HK-2 (cell line): ENCODE measurements around the gene COPS4.
A peak's percentile ranks its signal among the peaks of the same experiment; 100 is the strongest.
"Not testable (repeated sequence)": the region's sequence is repeated elsewhere in the genome, so short reads cannot be mapped to it uniquely, and the experiment has no call there.

ENCODE experiments used
- DNase-seq: peaks from one replicate; pipeline ENCODE4 v3.0.0-alpha.2; 2018; ENCODE audit not compliant: unreplicated experiment

COPS4 gene

GRCh38 chr4:83034630-83035494 lies at the start of gene COPS4:
COPS4 (plus strand) TSS chr4:83035183; CDS start chr4:83035225, 42 bp downstream.
- DNase-seq = peak; percentile 95

- DNase-seq = not testable (repeated sequence)
Observed at GRCh38 chr4:82987519-82987918, 47.5 kb upstream of the COPS4 start.

DNA sequence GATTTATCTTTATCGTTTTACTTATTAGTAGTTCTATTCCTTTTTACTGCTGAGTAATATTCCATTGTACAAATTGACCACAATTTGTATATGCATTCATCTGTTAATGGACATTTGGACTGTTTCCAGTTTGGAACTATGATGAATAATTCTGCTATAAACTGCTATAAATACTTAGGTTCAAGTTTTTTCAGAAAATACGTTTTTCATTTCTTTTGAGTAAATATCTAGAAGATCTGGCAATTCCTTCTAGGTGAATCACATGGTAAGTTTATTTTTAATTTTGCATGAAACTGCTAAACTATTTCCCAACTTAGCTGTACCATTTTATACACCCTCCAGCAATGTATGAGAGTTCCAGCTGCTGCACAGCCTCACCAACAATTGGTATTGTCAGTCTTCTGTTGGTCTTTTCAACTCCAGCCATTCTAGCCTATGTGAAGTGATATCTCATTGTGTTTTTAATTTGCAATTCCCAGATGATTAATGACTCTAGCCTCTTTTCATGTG lies 46.6 kb upstream of the COPS4 start:
- DNase-seq = no peak

DNA sequence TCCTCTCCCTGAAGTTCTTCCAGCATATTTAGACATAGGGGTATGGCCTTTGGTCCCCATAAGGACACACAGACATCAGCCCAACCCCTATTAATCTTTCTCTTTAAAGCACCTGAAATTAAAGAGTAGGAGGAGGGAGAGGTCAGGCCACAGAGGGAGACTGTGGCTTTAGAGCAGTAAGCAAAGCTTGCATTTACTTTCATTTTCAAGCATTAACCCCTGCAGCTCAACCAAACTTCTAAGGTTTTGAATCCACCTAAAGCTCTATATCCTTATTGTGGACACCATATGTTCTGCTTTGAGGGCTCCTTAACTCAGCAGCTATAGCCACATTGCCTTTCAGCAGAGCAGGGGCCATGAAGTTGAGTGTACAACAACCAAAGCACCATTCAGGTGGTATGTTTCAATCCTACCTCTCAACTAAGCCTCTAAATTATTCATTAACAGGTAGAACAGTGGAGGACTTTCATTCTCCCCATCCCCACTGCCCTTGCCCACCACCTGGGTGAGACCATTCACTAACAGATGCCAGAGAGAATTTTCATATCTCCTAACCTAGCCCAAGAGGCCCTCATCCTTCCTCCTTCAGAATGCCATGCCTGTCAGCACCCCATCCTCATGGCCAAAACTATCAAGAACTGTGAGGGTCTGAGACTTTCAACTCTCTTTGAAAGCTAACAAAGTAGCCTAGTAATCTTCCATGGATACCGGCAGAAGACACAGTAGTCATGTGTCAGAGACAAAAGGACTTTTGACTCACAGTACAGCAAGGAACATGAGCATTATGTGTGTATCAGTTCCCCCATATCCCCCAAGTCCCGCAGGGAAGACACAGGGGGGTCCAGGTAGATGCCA lies 45.2 kb upstream of the COPS4 start:
- no peak for DNase-seq

DNA sequence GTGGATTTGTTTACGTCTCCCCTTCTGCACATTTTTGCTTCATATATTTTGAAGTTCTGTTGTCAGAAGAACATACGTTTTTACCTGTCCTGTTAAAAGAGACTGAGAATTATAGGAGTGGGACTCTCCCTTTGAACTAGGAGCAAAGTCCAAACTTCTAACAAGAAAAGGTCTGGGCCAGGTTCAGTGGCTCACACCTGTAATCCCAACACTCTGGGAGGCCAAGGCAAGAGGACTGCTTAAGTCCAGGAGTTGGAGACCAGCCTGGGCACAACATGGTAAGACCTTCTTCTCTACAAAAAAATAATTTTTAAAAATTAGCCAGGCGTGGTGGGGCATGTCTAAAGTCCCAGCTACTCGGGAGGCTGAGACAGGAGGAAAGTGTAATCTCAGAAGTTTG lies 40.1 kb upstream of the COPS4 start:
- DNase-seq = no peak

DNA sequence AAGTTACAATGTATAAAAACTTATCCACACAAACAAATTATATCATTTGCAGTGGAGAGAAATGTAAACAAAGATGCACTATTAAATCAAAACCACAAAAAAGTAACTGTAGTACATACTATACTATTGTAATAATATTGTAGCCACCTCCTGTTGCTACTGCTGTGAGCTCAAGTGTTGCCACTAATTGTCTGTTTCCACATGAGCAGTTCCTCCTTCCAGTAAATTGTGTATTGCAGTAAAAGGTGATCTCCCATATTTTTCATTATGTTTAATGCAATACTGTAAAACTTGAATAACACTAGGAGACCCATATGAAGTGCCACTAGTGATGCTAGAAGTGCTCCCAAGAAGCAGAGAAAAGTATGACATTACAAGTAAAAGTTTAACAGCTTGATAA lies 36.1 kb upstream of the COPS4 start:
- no peak for DNase-seq

GRCh38 chr4:83002329-83002728 lies 32.7 kb upstream of the COPS4 start:
- no peak for DNase-seq

DNA sequence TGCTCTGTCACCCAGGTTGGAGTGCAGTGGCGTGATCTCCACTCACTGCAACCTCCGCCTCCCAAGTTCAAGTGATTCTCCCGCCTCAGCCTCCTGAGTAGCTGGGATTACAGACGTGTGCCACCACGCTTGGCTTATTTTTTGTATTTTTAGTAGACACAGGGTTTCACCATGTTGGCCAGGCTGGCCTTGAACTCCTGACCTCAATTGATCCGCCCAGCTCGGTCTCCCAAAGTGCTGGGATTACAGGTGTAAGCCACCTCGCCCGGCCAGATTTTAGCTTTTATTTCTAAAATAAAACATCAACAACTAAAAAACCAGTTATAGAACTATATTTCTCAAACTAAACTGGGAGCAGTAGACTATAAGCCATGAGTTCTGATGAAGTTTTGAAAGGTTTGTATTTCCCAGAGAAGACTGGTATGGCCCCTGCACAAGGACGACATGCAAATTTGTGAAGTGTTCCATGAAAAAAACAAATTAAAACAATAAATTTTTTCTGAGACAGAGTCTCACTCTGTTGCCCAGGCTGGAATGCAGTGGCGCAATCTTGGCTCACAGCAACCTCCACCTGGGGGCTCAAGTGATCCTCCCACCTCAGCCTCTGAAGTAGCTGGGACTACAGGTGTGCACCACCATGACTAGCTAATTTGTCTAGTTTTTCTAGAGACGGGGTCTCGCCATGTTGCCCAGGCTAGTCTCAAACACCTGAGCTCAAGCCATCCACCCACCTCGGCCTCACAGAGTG lies 31.8 kb upstream of the COPS4 start:
- not testable (repeated sequence) for DNase-seq

DNA sequence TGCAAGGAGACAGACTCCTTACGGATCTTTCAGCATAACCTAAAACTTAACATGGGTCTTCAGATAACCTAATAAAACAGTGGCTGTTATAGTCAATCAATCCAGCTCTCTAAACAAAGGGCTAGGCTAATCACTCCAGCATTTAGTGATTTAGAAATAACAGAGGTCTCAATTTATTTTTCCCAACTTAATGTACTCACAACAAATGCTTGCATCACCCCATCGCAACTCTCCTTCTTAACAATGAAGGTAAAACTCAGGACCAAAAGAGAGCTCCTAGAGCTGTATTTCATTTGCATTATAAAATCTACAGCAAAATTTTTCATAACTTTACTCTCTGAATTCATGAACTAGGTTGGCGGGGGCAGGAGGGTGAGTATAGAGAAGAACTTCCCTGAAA lies 25.5 kb upstream of the COPS4 start:
- no peak for DNase-seq

DNA sequence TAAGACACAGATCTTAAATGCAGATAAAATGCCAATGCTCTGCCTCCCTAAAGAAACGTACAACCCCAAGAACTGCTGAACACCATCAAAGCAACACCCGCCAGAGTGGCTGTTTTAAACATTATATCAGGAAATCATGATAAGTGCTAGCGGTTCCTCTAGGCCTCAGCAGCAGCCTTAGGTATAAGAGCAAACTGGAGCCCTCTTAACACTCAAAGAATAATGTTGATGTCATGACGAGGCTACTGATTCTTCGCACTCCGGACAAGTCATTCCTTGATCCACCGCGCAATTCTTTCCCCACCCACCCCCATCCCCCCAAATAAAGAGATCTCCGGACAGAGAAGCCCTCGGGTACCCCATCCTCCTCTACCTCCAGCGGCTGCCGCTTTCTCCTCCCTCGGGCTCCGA lies 24.9 kb upstream of the COPS4 start:
- no peak for DNase-seq

- DNase-seq = peak; percentile 77
Observed at GRCh38 chr4:83010522-83011318, 24.3 kb upstream of the COPS4 start, which contains the start of gene LIN54. LIN54 (minus strand) TSS chr4:83010823; CDS start chr4:82984844, 25,979 bp downstream.

- no peak for DNase-seq
Observed at GRCh38 chr4:83011689-83012199, 23.2 kb upstream of the COPS4 start.

- DNase-seq = peak; percentile 62
Observed at GRCh38 chr4:83012200-83012686, 22.7 kb upstream of the COPS4 start.

DNA sequence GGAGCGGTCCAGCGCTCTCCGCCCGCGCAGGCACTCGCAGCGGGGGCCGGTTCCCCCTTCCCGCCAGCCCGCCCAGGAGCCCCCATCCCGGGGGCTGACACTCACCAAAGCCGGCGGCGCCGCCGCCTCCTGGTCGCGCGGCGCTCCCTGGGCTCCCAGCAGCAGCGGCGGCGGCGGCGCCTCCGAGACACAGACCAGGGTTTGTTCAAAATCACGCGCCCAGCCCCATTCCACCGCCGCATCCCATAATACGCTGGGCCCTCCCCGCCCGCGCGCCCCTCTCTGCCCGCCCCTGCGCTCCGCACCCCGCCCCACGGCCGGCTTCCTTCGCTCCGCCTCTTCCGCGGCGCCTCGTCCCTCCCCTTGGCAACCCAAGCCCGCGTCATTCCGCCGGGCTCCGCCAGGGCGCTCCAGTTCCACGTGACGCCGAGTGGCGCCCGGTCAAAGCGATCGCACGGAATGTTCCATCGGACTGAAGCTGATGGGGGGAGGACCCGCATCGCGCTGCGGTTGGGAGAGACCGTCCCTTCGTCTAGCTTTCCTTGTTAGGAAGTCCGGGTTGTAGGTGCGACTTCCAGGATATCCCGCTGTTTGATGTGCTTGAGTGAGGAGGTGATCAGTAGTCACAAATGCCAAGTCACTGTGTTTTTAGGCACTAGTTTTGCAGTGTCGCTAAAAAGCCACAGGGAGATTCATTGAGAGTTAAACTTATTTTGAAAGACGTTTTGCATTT lies 22.1 kb upstream of the COPS4 start:
- peak; percentile 99 for DNase-seq

- no peak for DNase-seq
Observed at GRCh38 chr4:83013420-83013867, 21.5 kb upstream of the COPS4 start.

DNA sequence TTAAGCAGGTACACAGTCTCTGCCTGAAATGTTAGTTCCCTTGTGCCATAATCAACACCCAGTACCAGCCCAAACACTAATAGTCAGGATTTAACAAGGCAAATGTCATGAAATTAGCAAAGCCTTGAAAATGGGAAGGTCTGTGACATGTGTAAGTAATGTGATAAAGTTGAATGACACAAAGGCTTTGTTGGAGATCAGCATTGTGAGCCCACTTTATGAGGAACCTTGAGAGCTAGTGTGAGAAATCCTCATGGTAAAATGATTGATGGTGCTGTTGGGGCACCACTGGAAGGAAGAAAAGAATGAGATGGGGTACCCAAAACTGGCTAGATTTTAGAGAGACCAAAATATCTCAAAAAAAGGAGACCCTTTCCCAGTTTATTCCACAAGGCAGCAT lies 21.1 kb upstream of the COPS4 start:
- no peak for DNase-seq

- no peak for DNase-seq
Observed at GRCh38 chr4:83019794-83020494, 15.0 kb upstream of the COPS4 start.

- DNase-seq = no peak
Observed at GRCh38 chr4:83022724-83023450, 12.1 kb upstream of the COPS4 start.
